Measurements from ENCODE around the gene TMEM138. TPM values are rescaled to one million over a fixed set of nuclear protein-coding genes. Genes with fewer than 3 reads are reported as not detected.
A peak's percentile ranks its signal among the peaks of the same experiment; 100 is the strongest.

TMEM138 gene
- total RNA-seq, 2 donors from 2014 or later, result 17.9 to 35.4 TPM

DNA sequence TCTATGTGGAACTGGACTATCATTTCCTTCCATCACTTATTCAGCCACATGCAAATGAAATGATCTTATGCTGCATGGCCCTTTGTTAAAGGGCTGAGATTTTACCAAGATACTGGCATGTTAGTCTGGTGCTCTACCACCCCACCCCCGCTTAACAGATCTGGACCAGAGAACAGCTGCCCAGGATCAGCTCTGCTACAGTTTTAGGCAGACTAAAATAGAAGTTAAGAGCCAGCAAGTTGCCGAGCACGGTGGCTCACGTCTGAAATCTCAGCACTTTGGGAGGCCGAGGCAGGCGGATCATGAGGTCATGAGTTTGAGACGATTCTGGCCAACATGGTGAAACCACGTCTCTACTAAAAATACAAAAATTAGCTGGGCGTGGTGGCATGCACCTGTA is 33.8 kb upstream of the TMEM138 start:
- Histone ChIP-seq H3K4me3 (no peak overlapping the region), H3K27me3 (replicated peaks; ENCODE audit: insufficient read depth) (no peaks in the 10 kb centered on the region), H3K9me3 (no peaks in the 10 kb centered on the region), H3K4me1 (replicated peaks) (peaks cover 9% of the 10 kb centered on the region), H3K27ac (no peak overlapping the region), H3K36me3 (peaks cover 0 to 20% of the 10 kb centered on the region in 2 donors)
- 87% methylated on average over 9 of the region's 9 CpGs for WGBS
- no peak for DNase-seq (ENCODE audit: low spot score)
- intact Hi-C loops (cut with DNase I), result no loop called here
- TF ChIP-seq, protein P1, sequence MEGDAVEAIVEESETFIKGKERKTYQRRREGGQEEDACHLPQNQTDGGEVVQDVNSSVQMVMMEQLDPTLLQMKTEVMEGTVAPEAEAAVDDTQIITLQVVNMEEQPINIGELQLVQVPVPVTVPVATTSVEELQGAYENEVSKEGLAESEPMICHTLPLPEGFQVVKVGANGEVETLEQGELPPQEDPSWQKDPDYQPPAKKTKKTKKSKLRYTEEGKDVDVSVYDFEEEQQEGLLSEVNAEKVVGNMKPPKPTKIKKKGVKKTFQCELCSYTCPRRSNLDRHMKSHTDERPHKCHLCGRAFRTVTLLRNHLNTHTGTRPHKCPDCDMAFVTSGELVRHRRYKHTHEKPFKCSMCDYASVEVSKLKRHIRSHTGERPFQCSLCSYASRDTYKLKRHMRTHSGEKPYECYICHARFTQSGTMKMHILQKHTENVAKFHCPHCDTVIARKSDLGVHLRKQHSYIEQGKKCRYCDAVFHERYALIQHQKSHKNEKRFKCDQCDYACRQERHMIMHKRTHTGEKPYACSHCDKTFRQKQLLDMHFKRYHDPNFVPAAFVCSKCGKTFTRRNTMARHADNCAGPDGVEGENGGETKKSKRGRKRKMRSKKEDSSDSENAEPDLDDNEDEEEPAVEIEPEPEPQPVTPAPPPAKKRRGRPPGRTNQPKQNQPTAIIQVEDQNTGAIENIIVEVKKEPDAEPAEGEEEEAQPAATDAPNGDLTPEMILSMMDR (IDR thresholded peaks at IDR 0.05), result no peak
- TF ChIP-seq POLR2A (IDR thresholded peaks at IDR 0.05) (no peak), POLR2AphosphoS5 (IDR thresholded peaks at IDR 0.05) (no peak)

DNA sequence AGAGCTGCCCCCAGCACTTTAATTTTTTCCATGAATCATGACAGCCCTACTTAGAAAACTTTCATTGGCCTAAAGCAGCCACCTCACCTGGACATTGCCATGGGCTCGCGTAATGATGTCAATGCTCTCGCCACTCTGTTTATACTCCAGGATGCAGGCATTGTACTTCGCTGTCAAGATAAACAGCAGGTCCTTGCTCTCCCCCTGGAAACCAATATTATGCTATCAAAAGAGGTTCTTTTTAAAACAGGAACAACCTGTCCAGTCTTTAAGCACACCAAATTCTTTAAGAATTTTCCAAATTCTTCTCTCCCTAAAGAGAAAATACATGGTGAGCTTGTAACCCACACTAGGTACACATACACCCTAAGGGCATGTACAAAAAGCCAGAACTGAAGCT is 32.3 kb upstream of the TMEM138 start:
- peaks cover 9% of the 10 kb centered on the region for H3K4me1 ChIP-seq (replicated peaks)
- peaks cover 0 to 8% of the 10 kb centered on the region in 2 donors for H3K36me3 ChIP-seq
- intact Hi-C loops (cut with DNase I), result loop anchor here (10.0 kb wide), 1 partner anchor 1775 kb away; no protein-coding TSS in a partner anchor
- no peak overlapping the region for H3K27ac ChIP-seq
- no peaks in the 10 kb centered on the region for H3K27me3 ChIP-seq (replicated peaks; ENCODE audit: insufficient read depth)
- no peaks in the 10 kb centered on the region for H3K9me3 ChIP-seq
- no peak overlapping the region for H3K4me3 ChIP-seq
- no peak for DNase-seq (ENCODE audit: low spot score)
- 77% methylated on average over 4 of the region's 4 CpGs for WGBS
- TF ChIP-seq, protein P1 (IDR thresholded peaks at IDR 0.05), result no peak
- TF ChIP-seq POLR2A (IDR thresholded peaks at IDR 0.05) (no peak), POLR2AphosphoS5 (IDR thresholded peaks at IDR 0.05) (no peak)

DNA sequence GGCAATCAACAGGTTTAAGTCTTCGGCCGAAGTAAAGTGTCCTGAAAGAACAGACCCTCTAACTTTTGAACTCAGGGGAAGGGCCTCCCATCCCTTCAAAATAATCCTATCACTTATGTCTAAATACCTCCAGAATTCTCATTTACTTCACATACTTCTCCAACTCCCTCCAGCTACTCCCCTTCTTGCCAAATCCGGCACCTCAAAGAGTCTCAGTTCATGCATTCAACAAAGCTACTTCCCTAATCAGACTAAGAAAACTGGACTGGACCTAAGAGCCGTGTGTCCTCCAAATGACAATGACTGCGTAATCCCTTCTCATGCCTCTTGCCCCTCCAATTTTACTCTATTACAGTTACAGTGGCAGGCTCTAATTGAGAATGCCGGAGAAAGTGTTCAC is 30.5 kb upstream of the TMEM138 start:
- peak overlapping the region in 1 of 2 donors; percentile 84 for H3K27ac ChIP-seq
- TF ChIP-seq POLR2A (IDR thresholded peaks at IDR 0.05) (no peak), POLR2AphosphoS5 (IDR thresholded peaks at IDR 0.05) (no peak)
- TF ChIP-seq, protein P1 (IDR thresholded peaks at IDR 0.05), result no peak
- peaks cover under 1% of the 10 kb centered on the region for H3K4me1 ChIP-seq (replicated peaks)

DNA sequence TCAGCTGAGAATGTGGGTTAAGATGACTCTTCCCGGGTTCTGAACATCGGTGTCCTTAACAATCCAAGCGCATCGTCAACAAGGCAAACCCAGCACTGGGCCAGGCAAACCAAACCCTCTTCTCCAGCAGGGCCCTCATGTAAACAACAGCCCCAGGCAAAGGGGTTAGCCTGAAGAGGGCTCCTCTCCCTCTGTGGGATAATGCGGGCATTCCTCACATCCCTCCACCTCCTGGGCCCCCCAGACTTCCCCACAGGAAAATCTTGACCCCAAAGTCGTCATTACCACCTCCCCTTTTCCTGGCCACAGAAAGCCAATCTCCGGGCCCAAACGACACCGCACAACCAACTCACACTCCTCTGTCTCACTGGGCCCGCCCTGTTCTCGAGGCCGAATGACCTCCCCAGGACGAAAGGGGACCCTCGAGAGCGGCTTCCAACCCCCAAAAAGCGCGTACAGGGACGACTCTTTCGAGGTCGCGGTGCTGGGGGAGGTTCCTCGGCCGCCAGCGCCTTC is 29.8 kb upstream of the TMEM138 start:
- intact Hi-C loops (cut with DNase I), result loop anchor here (10.0 kb wide), 1 partner anchor 1778 kb away; no protein-coding TSS in a partner anchor
- DNase-seq (ENCODE audit: low spot score), result no peak
- no peaks in the 10 kb centered on the region for H3K9me3 ChIP-seq
- H3K36me3 ChIP-seq, result peaks cover 0 to 5% of the 10 kb centered on the region in 2 donors
- H3K27me3 ChIP-seq (replicated peaks; ENCODE audit: insufficient read depth), result no peaks in the 10 kb centered on the region
- TF ChIP-seq POLR2AphosphoS5 (IDR thresholded peaks at IDR 0.05) (no peak), POLR2A (IDR thresholded peaks at IDR 0.05) (no peak)
- TF ChIP-seq, protein P1 (IDR thresholded peaks at IDR 0.05), result no peak
- H3K4me1 ChIP-seq (replicated peaks), result no peaks in the 10 kb centered on the region
- peak overlapping the region; percentile 82 to 84 for H3K27ac ChIP-seq
- H3K4me3 ChIP-seq, result peak overlapping the region; percentile 93 to 95
- WGBS, result under 1% methylated on average over 24 of the region's 24 CpGs

More for the DNA sequence above, 30.5 kb upstream of the TMEM138 start:
- H3K4me3 ChIP-seq, result peak overlapping the region; percentile 93 to 95
- peaks cover 0 to 7% of the 10 kb centered on the region in 2 donors for H3K36me3 ChIP-seq
- no peaks in the 10 kb centered on the region for H3K27me3 ChIP-seq (replicated peaks; ENCODE audit: insufficient read depth)
- intact Hi-C loops (cut with DNase I), result loop anchor here (10.0 kb wide), 1 partner anchor 1777 kb away; no protein-coding TSS in a partner anchor
- WGBS, result 53% methylated on average over 6 of the region's 6 CpGs
- no peaks in the 10 kb centered on the region for H3K9me3 ChIP-seq
- no peak for DNase-seq (ENCODE audit: low spot score)
